ENCODE results near the gene PCSK4. TPM values are rescaled to one million over a fixed set of nuclear protein-coding genes. Genes with fewer than 3 reads are reported as not detected.

Gene PCSK4
- total RNA-seq, 4 donors from 2014 or later = 2.6 to 11.9 (median 7.5) TPM

- H3K36me3 ChIP-seq = peaks cover 0 to 31% (median 10%) of the 10 kb centered on the region in 4 donors
- H3K27ac ChIP-seq = peak overlapping the region; percentile 87 to 90 (median 90)
Observed at GRCh38 chr19:1438933-1439354, 51.2 kb downstream of the PCSK4 start.

DNA sequence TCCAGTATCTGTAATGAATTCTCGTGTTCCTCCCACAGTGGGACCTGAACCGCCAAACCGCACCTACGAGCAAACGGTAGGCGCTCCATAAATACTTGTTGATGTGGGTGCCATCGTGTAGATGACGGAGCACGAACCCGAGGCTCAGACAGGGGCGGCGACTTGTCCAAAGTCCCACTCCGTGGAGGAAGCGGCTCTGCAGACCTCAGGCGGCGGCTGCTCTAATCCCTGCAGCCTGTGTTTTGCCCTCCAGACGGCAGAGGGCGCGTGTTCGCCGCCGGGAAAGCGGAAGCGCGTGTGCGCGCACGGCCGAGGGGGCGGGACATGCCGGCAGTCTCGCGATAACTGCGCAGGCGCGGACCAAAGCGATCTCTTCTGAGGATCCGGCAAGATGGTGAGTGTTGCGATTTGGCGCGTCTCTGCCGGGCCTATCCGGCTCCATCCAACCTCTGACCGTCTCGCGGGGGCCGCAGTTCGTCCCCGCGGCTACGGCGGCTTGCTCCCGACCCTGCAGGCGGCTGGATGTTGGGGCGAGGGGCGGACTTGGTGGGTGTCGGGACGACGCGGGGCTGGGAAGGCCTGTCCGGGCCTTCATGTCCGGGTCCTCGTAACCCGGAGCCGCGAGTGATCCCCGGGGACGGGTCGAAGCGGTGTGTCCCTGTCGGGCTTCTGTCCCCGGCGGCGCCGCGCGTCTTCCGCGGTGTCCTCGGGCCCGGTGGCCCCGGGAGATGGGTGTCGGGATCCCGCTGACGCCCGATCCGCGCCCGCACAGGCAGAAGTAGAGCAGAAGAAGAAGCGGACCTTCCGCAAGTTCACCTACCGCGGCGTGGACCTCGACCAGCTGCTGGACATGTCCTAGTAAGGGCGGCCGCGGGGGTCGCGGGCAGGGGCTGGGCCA, 51.9 kb downstream of the PCSK4 start, which contains the start of gene RPS15:
RPS15 (plus strand) TSS at position 362 of the 898 bp plus-strand sequence; CDS start at position 392, 30 bp downstream.
- in situ Hi-C loops (cut with MboI; ENCODE audit: low pct_ligation_motif_present in 1 of 4, low pct_unique_long_range_greater_than_20kb in 1 of 4, low sequenced_read_pairs in 3 of 4) (no loop called here), intact Hi-C loops (cut with DNase I; ENCODE audit: low total_unique reads) (no loop called here)
- no peaks in the 10 kb centered on the region for H3K9me3 ChIP-seq
- DNase-seq = peak; percentile 97
- TF ChIP-seq POLR2A (IDR thresholded peaks at IDR 0.05) = peak; percentile 92
- peak; percentile 94 to 97 (median 97) for TF ChIP-seq POLR2AphosphoS5 (IDR thresholded peaks at IDR 0.05)
- TF ChIP-seq, protein P1, sequence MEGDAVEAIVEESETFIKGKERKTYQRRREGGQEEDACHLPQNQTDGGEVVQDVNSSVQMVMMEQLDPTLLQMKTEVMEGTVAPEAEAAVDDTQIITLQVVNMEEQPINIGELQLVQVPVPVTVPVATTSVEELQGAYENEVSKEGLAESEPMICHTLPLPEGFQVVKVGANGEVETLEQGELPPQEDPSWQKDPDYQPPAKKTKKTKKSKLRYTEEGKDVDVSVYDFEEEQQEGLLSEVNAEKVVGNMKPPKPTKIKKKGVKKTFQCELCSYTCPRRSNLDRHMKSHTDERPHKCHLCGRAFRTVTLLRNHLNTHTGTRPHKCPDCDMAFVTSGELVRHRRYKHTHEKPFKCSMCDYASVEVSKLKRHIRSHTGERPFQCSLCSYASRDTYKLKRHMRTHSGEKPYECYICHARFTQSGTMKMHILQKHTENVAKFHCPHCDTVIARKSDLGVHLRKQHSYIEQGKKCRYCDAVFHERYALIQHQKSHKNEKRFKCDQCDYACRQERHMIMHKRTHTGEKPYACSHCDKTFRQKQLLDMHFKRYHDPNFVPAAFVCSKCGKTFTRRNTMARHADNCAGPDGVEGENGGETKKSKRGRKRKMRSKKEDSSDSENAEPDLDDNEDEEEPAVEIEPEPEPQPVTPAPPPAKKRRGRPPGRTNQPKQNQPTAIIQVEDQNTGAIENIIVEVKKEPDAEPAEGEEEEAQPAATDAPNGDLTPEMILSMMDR (IDR thresholded peaks at IDR 0.05) = peak; percentile 91 to 98 (median 93)
- no peak for TF ChIP-seq EP300 (IDR thresholded peaks at IDR 0.05; ENCODE audit: low read depth)
- peak within 1 kb of the TSS; percentile 87 to 90 (median 90) for H3K27ac ChIP-seq
- 1% methylated on average over 72 of the region's 100 CpGs; no CpG with 5 or more reads in 1 of the 2 donors for WGBS, 2 donors (ENCODE audit: low coverage in 1 of 2)
- peaks cover 0 to 31% (median 12%) of the 10 kb centered on the region in 4 donors for H3K36me3 ChIP-seq
- no peaks in the 10 kb centered on the region for H3K27me3 ChIP-seq
- H3K4me1 ChIP-seq = peaks cover 6 to 29% (median 19%) of the 10 kb centered on the region in 4 donors
- H3K4me3 ChIP-seq = peak within 1 kb of the TSS; percentile 53 to 93 (median 84)

More at GRCh38 chr19:1438933-1439354, 51.2 kb downstream of the PCSK4 start:
- Histone ChIP-seq H3K9me3 (no peaks in the 10 kb centered on the region), H3K4me3 (peak overlapping the region; percentile 53 to 93 (median 84)), H3K27me3 (no peaks in the 10 kb centered on the region), H3K4me1 (peaks cover 6 to 29% (median 19%) of the 10 kb centered on the region in 4 donors)
- WGBS, 2 donors (ENCODE audit: low coverage in 1 of 2) = 2 to 6% methylated on average over 8 to 12 of the region's 26 CpGs
- intact Hi-C loops (cut with DNase I; ENCODE audit: low total_unique reads) (no loop called here), in situ Hi-C loops (cut with MboI; ENCODE audit: low pct_ligation_motif_present in 1 of 4, low pct_unique_long_range_greater_than_20kb in 1 of 4, low sequenced_read_pairs in 3 of 4) (no loop called here)
- DNase-seq = no peak
- TF ChIP-seq POLR2AphosphoS5 (IDR thresholded peaks at IDR 0.05) = no peak
- no peak for TF ChIP-seq POLR2A (IDR thresholded peaks at IDR 0.05)
- TF ChIP-seq, protein P1 (IDR thresholded peaks at IDR 0.05) = no peak
- no peak for TF ChIP-seq EP300 (IDR thresholded peaks at IDR 0.05; ENCODE audit: low read depth)

DNA sequence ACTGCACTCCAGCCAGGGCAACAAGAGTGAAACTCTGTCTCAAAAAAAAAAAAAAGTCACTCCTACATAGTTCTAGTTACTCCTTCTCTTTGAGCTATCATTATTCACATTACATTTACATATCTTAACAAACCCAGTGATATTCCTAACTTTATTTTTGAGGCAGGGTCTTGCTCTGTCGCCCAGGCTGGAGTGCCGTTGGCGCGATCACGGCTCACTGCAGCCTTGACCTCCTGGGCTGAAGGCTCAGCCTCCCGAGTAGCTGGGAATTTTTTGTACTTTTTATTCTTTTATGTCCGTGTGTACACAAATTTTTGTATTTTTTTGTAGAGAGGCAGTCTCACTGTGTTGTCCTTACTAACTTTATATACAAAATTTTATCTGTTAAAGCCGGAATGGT, 52.5 kb downstream of the PCSK4 start:
- H3K4me1 ChIP-seq = peaks cover 6 to 29% (median 19%) of the 10 kb centered on the region in 4 donors
- 55 to 63% methylated on average over 4 to 8 of the region's 8 CpGs for WGBS, 2 donors (ENCODE audit: low coverage in 1 of 2)
- H3K9me3 ChIP-seq = no peaks in the 10 kb centered on the region
- in situ Hi-C loops (cut with MboI; ENCODE audit: low pct_ligation_motif_present in 1 of 4, low pct_unique_long_range_greater_than_20kb in 1 of 4, low sequenced_read_pairs in 3 of 4) = no loop called here
- H3K27ac ChIP-seq = peak overlapping the region; percentile 47 to 90 (median 88)
- H3K27me3 ChIP-seq = no peaks in the 10 kb centered on the region
- TF ChIP-seq POLR2A (IDR thresholded peaks at IDR 0.05) (no peak), POLR2AphosphoS5 (IDR thresholded peaks at IDR 0.05) (no peak), EP300 (IDR thresholded peaks at IDR 0.05; ENCODE audit: low read depth) (no peak)
- TF ChIP-seq, protein P1 (IDR thresholded peaks at IDR 0.05) = no peak
- intact Hi-C loops (cut with DNase I; ENCODE audit: low total_unique reads) = no loop called here
- H3K36me3 ChIP-seq = peaks cover 0 to 37% (median 15%) of the 10 kb centered on the region in 4 donors
- H3K4me3 ChIP-seq = peak overlapping the region in 1 of 4 donors; percentile 84
- no peak for DNase-seq

DNA sequence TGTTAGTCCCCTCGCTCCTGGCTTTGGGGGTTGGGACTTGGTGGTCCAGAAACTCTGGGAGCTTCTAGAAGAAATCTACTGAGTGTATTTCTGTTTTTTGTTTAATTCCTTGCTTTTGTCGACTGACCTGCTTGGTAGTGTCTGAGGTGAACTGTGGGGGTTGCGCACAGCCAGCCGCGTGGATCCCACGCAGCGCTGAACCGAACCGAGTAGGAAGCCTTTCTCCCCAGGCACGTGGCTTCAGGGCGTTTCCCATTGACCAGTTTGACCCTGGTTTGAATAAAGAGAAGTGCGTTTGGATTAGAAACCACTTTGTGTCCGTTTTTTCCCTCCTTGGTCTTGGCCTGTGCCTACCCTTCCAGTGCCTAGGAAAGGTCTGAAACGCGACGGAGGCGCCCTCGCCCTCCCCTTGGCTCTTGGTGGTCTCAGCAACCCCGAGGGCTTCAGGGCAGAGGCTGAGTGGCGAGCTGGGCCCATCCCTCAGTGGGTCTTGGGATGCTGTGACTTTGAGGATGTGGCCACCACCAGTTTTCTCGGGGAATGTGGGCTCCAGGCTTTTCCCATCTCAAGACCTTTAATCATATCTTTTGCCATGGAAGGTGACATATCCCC, 54.7 kb downstream of the PCSK4 start:
- Histone ChIP-seq H3K4me1 (peaks cover 6 to 28% (median 19%) of the 10 kb centered on the region in 4 donors), H3K36me3 (peaks cover 0 to 39% (median 18%) of the 10 kb centered on the region in 4 donors), H3K9me3 (no peaks in the 10 kb centered on the region), H3K4me3 (no peak overlapping the region), H3K27me3 (no peaks in the 10 kb centered on the region), H3K27ac (no peak overlapping the region)
- intact Hi-C loops (cut with DNase I; ENCODE audit: low total_unique reads) (no loop called here), in situ Hi-C loops (cut with MboI; ENCODE audit: low pct_ligation_motif_present in 1 of 4, low pct_unique_long_range_greater_than_20kb in 1 of 4, low sequenced_read_pairs in 3 of 4) (no loop called here)
- no peak for TF ChIP-seq POLR2A (IDR thresholded peaks at IDR 0.05)
- TF ChIP-seq POLR2AphosphoS5 (IDR thresholded peaks at IDR 0.05) = no peak
- no peak for DNase-seq
- 73 to 85% methylated on average over 19 to 21 of the region's 21 CpGs for WGBS, 2 donors (ENCODE audit: low coverage in 1 of 2)

Data from transverse colon (tissue), 4 donors.